ENCODE data around the gene MARCO. TPM values are rescaled to one million over a fixed set of nuclear protein-coding genes. Genes with fewer than 3 reads are reported as not detected.

Gene MARCO
- polyA plus RNA-seq, 1 donor from 2014 or later: not detected

GRCh38 chr2:118978064-118978463 is 36.1 kb downstream of the MARCO start:
- no peak for TF ChIP-seq EZH2 (IDR thresholded peaks at IDR 0.05; ENCODE audit: borderline replicate concordance, insufficient read depth, low read length, poor library complexity, severe bottlenecking)
- no peak for TF ChIP-seq POLR2AphosphoS5 (IDR thresholded peaks at IDR 0.05)
- TF ChIP-seq, protein P1, sequence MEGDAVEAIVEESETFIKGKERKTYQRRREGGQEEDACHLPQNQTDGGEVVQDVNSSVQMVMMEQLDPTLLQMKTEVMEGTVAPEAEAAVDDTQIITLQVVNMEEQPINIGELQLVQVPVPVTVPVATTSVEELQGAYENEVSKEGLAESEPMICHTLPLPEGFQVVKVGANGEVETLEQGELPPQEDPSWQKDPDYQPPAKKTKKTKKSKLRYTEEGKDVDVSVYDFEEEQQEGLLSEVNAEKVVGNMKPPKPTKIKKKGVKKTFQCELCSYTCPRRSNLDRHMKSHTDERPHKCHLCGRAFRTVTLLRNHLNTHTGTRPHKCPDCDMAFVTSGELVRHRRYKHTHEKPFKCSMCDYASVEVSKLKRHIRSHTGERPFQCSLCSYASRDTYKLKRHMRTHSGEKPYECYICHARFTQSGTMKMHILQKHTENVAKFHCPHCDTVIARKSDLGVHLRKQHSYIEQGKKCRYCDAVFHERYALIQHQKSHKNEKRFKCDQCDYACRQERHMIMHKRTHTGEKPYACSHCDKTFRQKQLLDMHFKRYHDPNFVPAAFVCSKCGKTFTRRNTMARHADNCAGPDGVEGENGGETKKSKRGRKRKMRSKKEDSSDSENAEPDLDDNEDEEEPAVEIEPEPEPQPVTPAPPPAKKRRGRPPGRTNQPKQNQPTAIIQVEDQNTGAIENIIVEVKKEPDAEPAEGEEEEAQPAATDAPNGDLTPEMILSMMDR (IDR thresholded peaks at IDR 0.05; ENCODE audit: poor library complexity, severe bottlenecking): no peak
- TF ChIP-seq MXI1 (conservative IDR thresholded peaks at IDR 0.05; ENCODE audit: poor library complexity, severe bottlenecking): no peak
- TF ChIP-seq RAD21 (conservative IDR thresholded peaks at IDR 0.05): no peak
- no peaks in the 10 kb centered on the region for H3K27me3 ChIP-seq (ENCODE audit: insufficient read depth, low read depth, low read length)
- H3K4me3 ChIP-seq (ENCODE audit: low read length): no peak overlapping the region
- H3K9me3 ChIP-seq (ENCODE audit: low read length): no peaks in the 10 kb centered on the region
- no peak overlapping the region for H3K9ac ChIP-seq (ENCODE audit: low read length)
- no peak overlapping the region for H2AFZ ChIP-seq (ENCODE audit: low read depth, low read length)
- H3K27ac ChIP-seq (ENCODE audit: low read length): no peak overlapping the region
- no peaks in the 10 kb centered on the region for H4K20me1 ChIP-seq (ENCODE audit: insufficient read depth)
- H3K79me2 ChIP-seq (replicated peaks; ENCODE audit: insufficient read depth, low read length): no peaks in the 10 kb centered on the region
- H3K9me2 ChIP-seq (ENCODE audit: insufficient read depth, low read length): no peaks in the 10 kb centered on the region
- H3K36me3 ChIP-seq (ENCODE audit: insufficient read depth, low read length): no peaks in the 10 kb centered on the region
- no peak overlapping the region for H3K4me2 ChIP-seq (ENCODE audit: low read length)
- H3F3A ChIP-seq (ENCODE audit: insufficient read depth, low read length, poor library complexity, severe bottlenecking): no peaks in the 10 kb centered on the region

- Histone ChIP-seq H3K4me2 (ENCODE audit: low read length) (no peak overlapping the region), H3K27me3 (ENCODE audit: insufficient read depth, low read depth, low read length) (no peaks in the 10 kb centered on the region), H2AFZ (ENCODE audit: low read depth, low read length) (no peak overlapping the region), H3F3A (ENCODE audit: insufficient read depth, low read length, poor library complexity, severe bottlenecking) (no peaks in the 10 kb centered on the region), H3K4me3 (ENCODE audit: low read length) (no peak overlapping the region), H3K27ac (ENCODE audit: low read length) (no peak overlapping the region), H3K36me3 (ENCODE audit: insufficient read depth, low read length) (no peaks in the 10 kb centered on the region), H3K9me2 (ENCODE audit: insufficient read depth, low read length) (no peaks in the 10 kb centered on the region), H3K9me3 (ENCODE audit: low read length) (no peaks in the 10 kb centered on the region), H3K9ac (ENCODE audit: low read length) (no peak overlapping the region), H3K79me2 (replicated peaks; ENCODE audit: insufficient read depth, low read length) (no peaks in the 10 kb centered on the region), H4K20me1 (ENCODE audit: insufficient read depth) (no peaks in the 10 kb centered on the region)
- TF ChIP-seq TAF1 (IDR thresholded peaks at IDR 0.05; ENCODE audit: low read depth) (no peak), RAD21 (conservative IDR thresholded peaks at IDR 0.05) (no peak), SMC3 (conservative IDR thresholded peaks at IDR 0.05; ENCODE audit: poor library complexity) (no peak), POLR2AphosphoS5 (IDR thresholded peaks at IDR 0.05) (no peak), EZH2 (IDR thresholded peaks at IDR 0.05; ENCODE audit: borderline replicate concordance, insufficient read depth, low read length, poor library complexity, severe bottlenecking) (no peak), EP300 (conservative IDR thresholded peaks at IDR 0.05; ENCODE audit: poor library complexity, severe bottlenecking) (no peak)
- TF ChIP-seq, protein P2, sequence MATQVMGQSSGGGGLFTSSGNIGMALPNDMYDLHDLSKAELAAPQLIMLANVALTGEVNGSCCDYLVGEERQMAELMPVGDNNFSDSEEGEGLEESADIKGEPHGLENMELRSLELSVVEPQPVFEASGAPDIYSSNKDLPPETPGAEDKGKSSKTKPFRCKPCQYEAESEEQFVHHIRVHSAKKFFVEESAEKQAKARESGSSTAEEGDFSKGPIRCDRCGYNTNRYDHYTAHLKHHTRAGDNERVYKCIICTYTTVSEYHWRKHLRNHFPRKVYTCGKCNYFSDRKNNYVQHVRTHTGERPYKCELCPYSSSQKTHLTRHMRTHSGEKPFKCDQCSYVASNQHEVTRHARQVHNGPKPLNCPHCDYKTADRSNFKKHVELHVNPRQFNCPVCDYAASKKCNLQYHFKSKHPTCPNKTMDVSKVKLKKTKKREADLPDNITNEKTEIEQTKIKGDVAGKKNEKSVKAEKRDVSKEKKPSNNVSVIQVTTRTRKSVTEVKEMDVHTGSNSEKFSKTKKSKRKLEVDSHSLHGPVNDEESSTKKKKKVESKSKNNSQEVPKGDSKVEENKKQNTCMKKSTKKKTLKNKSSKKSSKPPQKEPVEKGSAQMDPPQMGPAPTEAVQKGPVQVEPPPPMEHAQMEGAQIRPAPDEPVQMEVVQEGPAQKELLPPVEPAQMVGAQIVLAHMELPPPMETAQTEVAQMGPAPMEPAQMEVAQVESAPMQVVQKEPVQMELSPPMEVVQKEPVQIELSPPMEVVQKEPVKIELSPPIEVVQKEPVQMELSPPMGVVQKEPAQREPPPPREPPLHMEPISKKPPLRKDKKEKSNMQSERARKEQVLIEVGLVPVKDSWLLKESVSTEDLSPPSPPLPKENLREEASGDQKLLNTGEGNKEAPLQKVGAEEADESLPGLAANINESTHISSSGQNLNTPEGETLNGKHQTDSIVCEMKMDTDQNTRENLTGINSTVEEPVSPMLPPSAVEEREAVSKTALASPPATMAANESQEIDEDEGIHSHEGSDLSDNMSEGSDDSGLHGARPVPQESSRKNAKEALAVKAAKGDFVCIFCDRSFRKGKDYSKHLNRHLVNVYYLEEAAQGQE (IDR thresholded peaks at IDR 0.05; ENCODE audit: borderline replicate concordance): no peak
Measured at GRCh38 chr2:118979152-118979861, 37.3 kb downstream of the MARCO start.

Measured in neural cell (in vitro differentiated cells).